HG02571 (cell line): ENCODE measurements around the gene NPEPL1.
"Not testable (repeated sequence)": the region's sequence is repeated elsewhere in the genome, so short reads cannot be mapped to it uniquely, and the experiment has no call there.

Experiments
- ATAC-seq: cut with Tn5 transposase; IDR thresholded peaks from one replicate; pipeline ENCODE4 v1.9.1; 2021; ENCODE audit warnings: mild to moderate bottlenecking, moderate library complexity; ENCODE audit not compliant: unreplicated experiment

Gene NPEPL1

GRCh38 chr20:58755766-58756449 lies 63.3 kb downstream of the NPEPL1 start:
- no peak for ATAC-seq

GRCh38 chr20:58756450-58756775 lies 63.8 kb downstream of the NPEPL1 start:
- no peak for ATAC-seq

- ATAC-seq: not testable (repeated sequence)
Measured at GRCh38 chr20:58757647-58758046, 65.0 kb downstream of the NPEPL1 start.

GRCh38 chr20:58759947-58760346 lies 67.3 kb downstream of the NPEPL1 start:
- ATAC-seq: no peak

GRCh38 chr20:58760856-58761255 lies 68.3 kb downstream of the NPEPL1 start:
- ATAC-seq: no peak

- ATAC-seq: no peak
Measured at GRCh38 chr20:58762120-58762519, 69.5 kb downstream of the NPEPL1 start.

- no peak for ATAC-seq
Measured at GRCh38 chr20:58763076-58763475, 70.5 kb downstream of the NPEPL1 start.
